ENCODE measurements around the gene AMD1.
"Not testable (repeated sequence)": the region's sequence is repeated elsewhere in the genome, so short reads cannot be mapped to it uniquely, and the experiment has no call there.

AMD1 gene

GRCh38 chr6:110873981-110874879 lies at the start of gene AMD1:
Gene AMD1, plus strand, starts transcription at chr6:110874785. Its CDS starts 321 bp downstream, at chr6:110875106.
- peak; percentile 85 to 92 (median 90) for DNase-seq

GRCh38 chr6:110826236-110827129 lies 48.1 kb upstream of the AMD1 start:
- DNase-seq = no peak

DNA sequence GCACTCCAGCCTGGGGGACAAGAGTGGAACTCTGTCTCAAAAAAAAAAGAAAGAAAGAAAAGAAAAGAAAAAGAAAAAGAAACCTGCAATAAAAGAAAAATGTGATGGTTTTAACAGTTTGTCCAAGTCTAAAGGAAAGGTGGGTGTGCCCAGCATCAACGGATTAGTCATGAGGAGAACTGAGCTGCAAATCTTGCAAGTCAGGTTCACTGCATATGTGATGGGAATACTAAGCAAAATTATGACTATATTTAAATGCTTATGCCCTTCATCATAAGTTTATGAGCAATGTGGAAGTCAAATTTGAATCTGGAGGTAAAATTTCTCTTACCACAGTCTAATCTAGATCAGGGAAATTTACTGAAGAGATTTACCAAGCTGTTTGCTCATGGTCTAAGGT lies 46.2 kb upstream of the AMD1 start:
- no peak for DNase-seq

DNA sequence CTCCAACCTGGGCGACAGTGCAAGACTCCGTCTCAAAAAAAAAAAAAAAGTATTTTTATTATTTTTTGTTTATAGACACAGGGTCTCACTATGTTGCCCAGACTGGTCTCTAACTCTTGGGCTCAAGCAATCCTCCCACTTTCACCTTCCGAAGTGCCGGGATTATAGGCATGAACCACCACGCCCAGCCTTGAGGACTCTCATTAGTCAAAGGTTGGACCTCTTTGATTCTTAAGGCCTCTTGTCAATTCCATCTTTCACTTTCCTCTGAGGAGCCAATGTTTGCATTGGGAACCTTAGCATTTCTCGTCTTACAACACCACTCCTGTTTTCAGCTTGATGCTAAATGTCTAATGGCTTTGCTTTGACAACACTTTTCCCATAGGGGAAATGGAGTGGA lies 43.2 kb upstream of the AMD1 start:
- no peak for DNase-seq

DNA sequence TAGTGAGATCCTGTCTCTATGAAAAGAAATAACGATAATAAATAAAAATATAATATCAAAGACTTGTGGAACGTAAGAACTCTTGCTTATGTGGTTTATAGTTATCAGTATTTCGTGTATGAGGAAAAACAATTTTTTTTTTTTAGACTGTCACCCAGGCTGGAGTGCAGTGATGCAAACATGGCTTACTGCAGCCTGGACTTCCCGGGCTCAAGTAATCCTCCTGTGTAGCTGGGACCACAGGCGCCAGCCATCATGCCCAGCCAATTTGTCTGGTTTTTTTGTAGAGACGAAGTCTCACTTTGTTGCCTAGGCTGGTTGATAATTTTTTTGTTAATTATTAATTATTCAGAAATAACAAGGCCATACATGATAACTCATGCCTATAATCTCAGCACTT lies 40.8 kb upstream of the AMD1 start:
- no peak for DNase-seq

DNA sequence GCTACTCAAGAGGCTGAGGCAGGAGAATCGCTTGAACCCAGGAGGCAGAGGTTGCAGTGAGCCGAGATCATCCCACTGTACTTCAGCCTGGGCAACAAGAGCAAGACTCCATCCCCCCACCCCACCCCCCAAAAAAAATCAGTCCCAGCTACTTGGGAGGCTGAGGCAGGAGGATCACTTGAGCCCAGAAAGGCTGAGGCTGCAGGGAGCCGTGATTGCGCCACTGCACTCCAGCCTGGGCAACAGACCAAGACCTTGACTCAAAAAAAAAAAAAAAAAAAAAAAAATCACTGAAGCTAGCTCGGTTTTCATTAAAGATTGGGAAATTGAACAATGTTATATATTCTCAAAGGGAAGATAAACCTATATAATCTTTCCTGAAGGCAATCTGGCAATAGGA lies 38.8 kb upstream of the AMD1 start:
- DNase-seq = not testable (repeated sequence)

DNA sequence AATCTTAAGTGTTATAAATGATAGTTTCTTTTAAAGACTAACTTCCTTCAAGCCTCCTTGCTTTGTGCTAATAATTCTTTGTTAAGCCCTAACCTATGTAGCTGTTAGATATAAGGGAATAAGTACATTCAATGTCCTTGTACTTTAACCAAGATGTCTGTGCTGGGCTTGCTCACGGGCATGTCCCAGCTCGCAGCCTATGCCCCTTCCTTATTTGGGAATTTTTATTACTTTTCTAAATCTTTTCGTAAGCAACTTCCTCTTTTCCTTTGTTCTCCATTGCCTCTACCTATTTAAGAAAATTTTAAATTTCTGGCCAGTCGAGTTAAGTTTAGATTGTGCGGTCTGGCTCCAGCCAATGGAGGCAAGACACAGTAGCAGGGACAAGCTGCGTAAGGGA lies 33.3 kb upstream of the AMD1 start:
- no peak for DNase-seq

DNA sequence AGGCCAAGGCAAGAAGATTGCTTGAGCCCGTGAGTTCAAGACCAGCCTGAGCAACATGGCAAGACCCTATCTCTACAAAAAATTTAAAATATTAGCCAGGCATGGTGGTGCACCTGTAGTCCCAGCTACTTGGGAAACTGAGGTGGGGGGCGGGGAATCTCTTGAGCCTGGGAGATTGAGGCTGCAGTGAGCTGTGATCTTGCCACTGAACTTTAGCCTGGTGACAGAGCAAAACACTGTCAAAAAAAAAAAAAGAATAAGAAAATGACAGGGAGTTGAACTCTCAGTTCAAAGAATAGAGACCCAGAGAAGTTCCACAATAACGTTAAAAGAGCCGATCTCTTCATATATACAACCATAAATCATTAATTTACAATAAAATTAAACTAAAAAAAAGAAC lies 24.8 kb upstream of the AMD1 start:
- DNase-seq = no peak

GRCh38 chr6:110852773-110853172 lies 21.8 kb upstream of the AMD1 start:
- DNase-seq = no peak

DNA sequence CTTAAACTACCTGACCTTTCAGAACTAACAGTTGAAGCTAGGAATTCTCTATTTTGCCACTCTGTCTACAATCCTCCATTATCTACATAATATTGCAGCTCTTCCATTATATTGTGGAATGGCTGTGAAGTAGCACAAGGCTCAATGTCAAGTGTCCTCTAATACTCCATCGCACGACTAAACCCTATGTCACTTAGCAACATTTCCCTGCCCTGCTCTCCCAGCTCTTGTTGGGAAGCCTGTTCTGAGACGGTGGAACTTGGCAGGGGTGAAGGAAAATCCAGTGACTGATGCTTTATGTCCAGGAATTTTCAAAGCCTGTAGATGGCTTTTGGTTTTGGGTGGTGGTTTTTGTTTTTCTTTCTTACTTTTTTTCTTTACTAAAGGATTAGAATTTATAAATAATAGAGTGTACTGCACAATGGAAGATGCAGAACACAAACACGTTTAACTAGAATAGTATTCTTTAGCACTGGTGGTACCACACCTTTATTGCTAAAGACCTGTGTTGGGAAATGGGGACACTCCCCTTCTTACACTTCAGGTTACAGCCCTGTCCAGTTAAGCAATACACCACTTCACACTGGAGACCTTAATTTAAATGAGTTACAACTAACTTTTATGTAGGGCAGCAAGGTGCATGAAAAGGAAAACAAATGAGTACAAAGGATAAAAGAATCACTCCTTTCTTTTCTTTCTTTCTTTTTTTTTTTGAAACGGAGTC lies 20.7 kb upstream of the AMD1 start:
- DNase-seq = no peak

DNA sequence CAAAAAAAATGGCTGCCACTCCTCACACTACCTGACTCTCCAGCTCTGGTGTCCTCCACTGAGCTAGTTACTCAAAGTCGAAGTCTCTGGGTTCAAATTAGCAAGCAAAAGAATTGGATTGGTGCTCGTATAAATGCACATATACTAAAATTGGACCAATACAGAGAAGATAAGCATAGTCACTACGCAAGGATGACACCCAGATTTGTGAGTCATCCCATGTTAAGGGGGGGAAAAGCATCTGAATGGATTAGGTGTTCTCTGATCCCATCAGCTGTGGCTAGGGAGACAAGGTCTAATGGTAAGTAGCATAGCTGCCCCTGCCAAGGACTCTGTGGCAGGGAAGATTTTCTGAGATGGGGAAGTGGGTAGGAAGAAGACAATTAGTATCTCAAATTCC lies 18.3 kb upstream of the AMD1 start:
- DNase-seq = no peak

GRCh38 chr6:110858016-110858415 lies 16.6 kb upstream of the AMD1 start:
- DNase-seq = no peak

DNA sequence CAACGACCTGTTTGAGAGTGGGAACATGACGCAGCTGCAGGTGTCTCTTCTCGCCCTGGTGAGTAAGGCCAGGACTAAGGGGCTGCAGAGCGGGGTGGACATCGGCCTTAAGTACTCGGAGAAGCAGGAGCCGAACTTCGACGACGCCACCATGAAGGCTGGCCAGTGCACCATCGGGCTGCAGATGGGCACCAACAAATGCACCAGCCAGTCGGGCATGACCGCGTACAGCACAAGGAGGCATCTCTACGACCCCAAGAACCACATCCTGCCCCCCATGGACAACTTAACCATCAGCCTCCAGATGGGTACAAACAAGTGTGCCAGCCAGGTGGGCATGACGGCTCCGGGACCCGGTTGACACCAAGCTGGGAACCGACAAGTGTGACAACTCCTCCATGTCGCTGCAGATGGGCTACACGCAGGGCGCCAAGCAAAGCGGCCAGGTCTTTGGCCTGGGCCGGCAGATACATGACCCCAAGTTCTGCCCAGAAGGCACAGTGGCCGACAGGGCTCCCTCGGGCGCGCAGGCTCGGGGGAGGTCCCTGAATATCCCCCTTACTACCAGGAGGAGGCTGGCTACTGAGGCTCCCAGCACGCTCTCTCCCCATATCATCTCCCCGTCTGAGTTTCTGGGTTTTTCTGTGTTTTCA lies 15.9 kb upstream of the AMD1 start:
- no peak for DNase-seq

DNA sequence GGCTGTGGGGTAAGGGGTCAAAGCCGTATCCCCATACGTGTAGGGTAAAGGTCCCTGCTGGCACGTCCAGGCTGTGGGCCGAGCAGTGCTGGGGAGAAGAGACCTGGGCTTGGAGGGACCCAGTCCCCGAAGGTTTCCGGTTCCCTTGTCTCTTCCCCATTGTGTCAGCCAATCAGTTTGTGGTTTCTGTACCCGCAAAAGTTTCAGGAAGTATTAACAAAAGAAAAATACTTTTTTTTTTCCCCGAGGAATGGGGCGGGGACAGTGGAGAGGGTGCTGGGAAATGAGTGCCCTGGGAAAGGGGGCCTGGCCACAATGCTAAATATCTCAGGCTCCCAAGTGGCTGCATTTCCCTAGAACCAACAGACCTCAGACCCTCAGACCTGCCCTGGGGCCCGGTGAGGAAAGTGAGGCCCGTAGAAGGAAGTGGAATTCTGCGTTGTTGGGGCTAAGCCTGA lies 15.2 kb upstream of the AMD1 start:
- DNase-seq = no peak

- no peak for DNase-seq
Measured at GRCh38 chr6:110864824-110865223, 9.8 kb upstream of the AMD1 start.

GRCh38 chr6:110874880-110875547 lies 429 bp downstream of the AMD1 start:
- peak; percentile 40 to 53 (median 44) for DNase-seq

- peak; percentile 45 to 60 (median 52) for DNase-seq
Measured at GRCh38 chr6:110875548-110876169, 1.1 kb downstream of the AMD1 start.

DNA sequence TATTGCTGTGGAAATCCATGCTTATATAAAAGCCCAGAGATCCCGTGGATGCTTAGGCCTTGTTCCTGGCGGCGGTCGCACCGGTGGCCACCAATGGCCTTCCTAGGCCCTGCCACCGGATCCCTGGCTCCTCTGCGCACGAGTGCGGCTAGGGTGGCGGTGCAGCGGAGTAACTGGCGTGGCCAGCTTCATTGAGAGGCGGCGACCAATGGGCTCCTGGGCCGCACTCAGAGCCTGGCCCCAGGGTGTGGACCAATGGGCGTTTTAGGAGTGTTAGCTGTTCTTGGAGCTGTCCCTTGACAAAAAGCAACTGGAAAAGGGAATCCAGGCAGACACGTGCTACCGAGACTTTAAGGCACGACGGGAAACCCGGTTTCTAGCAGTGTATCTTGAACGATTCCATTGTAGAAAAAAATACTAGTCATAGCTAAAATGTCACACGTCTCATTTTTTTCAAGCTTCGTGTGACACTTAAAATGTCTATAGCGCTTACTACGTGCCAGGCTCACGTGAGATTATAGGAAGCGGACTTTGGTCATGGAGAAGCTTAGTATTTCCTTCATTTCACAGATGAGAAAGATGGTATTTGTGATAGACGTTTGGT lies 1.7 kb downstream of the AMD1 start:
- peak; percentile 22 to 48 (median 40) for DNase-seq

DNA sequence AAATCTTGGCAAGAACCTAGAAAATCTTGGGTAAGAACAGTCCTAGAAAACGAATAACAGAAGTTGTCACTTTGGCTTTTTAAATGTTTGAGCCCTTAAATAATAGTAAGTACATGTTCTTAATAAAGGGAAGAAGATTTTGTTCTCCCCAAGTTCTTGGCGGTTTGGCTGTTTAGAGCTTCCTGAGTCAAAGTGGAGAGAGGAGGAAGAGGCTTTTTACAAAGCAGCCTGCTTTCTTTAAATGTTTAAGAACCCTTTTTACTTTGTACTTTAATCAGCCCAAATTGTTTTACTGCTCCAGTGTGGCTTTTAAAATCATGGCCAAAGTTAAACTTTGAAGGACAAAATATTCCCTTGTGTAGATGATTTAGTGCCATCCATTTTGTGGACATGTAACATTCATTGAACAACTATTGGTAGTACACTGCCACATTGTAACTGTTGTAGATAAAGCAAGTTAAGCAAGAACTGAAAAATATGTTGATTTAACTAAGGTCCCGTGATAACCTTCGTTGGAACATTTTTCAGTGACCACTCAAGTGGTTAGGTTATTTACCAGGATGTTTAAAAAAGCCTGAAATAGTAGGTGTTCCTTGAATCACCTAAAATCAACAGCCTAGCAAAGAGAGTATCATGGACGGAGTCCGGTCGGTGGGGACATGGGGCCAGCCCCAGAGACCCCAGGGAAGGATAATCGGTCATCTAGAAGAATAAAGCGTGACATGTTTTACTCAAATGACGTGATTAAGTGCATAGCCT lies 2.4 kb downstream of the AMD1 start:
- DNase-seq = no peak

- DNase-seq = no peak
Measured at GRCh38 chr6:110877569-110877968, 3.0 kb downstream of the AMD1 start.

Data from activated CD4-positive, CD25-positive, alpha-beta regulatory T cell (primary cell).